Keratinocyte (primary cell): ENCODE measurements around the gene RABIF. TPM values are rescaled to one million over a fixed set of nuclear protein-coding genes. Genes with fewer than 3 reads are reported as not detected.
"Not testable (repeated sequence)": the region's sequence is repeated elsewhere in the genome, so short reads cannot be mapped to it uniquely, and the experiment has no call there.

ENCODE experiments used
- DNase-seq: peaks from one replicate; pipeline ENCODE4 v3.0.0-alpha.2; 2011; ENCODE audit warnings: low read depth, missing footprints, low spot score
- FAIRE-seq: peaks from 2 replicates; lab custom pipeline; 2011; peaks lifted over from hg19 to GRCh38; lab: Jason Lieb, UNC
- H2AFZ ChIP-seq: 2 replicates; pipeline ENCODE4 v1.6.0; 2012; ENCODE audit warnings: low read length, control low read depth, inconsistent platforms; ENCODE audit not compliant: control insufficient read depth
- H3K27ac ChIP-seq: 2 replicates; pipeline ENCODE4 v1.5.1; 2011; ENCODE audit warnings: low read length; ENCODE audit not compliant: control insufficient read depth, insufficient read depth
- H3K27me3 ChIP-seq: 3 replicates; pipeline ENCODE4 v1.6.0; 2011; ENCODE audit warnings: low read length; ENCODE audit not compliant: control insufficient read depth, insufficient read depth; ENCODE audit errors: extremely low read depth
- H3K36me3 ChIP-seq, 2 experiments: 2 replicates in 1 of 2; 3 replicates in 1 of 2; pipeline ENCODE4 v1.5.1; 2011; ENCODE audit warnings: low read length in 2 of 2, mild to moderate bottlenecking in 1 of 2; ENCODE audit not compliant: control insufficient read depth in 2 of 2, insufficient read depth in 2 of 2; ENCODE audit errors: extremely low read depth in 1 of 2
- H3K4me1 ChIP-seq: 3 replicates; pipeline ENCODE4 v1.5.1; 2011; ENCODE audit warnings: low read length; ENCODE audit not compliant: control insufficient read depth, insufficient read depth; ENCODE audit errors: extremely low read depth
- H3K4me2 ChIP-seq: 3 replicates; pipeline ENCODE4 v1.6.0; 2011; ENCODE audit warnings: low read depth, low read length; ENCODE audit not compliant: control insufficient read depth, insufficient read depth; ENCODE audit errors: extremely low read depth
- H3K4me3 ChIP-seq, 3 experiments: fragments of 200-600 bp in 1 of 3; sonication (generic) in 1 of 3; 2 replicates in 2 of 3; 3 replicates in 1 of 3; pipeline ENCODE4 v1.5.1; 2011 to 2016; ENCODE audit warnings: low read length in 3 of 3, mild to moderate bottlenecking in 3 of 3, control low read depth in 2 of 3, inconsistent platforms in 1 of 3, low read depth in 1 of 3, mixed read lengths in 1 of 3, mixed run types in 1 of 3, moderate library complexity in 1 of 3; ENCODE audit not compliant: control insufficient read depth in 2 of 3, insufficient read depth in 2 of 3; ENCODE audit errors: extremely low read depth in 1 of 3
- H3K79me2 ChIP-seq: 2 replicates; pipeline ENCODE4 v1.6.0; 2012; ENCODE audit warnings: low read length; ENCODE audit not compliant: control insufficient read depth, insufficient read depth
- H3K9ac ChIP-seq: 3 replicates; pipeline ENCODE4 v1.6.0; 2011; ENCODE audit warnings: low read length; ENCODE audit not compliant: control insufficient read depth, insufficient read depth; ENCODE audit errors: extremely low read depth
- H3K9me1 ChIP-seq: 3 replicates; pipeline ENCODE4 v1.6.0; 2011; ENCODE audit warnings: low read length; ENCODE audit not compliant: control insufficient read depth, insufficient read depth; ENCODE audit errors: extremely low read depth
- H3K9me3 ChIP-seq: 2 replicates; pipeline ENCODE4 v1.5.1; 2012; ENCODE audit warnings: low read depth, low read length; ENCODE audit not compliant: control insufficient read depth
- H4K20me1 ChIP-seq: 3 replicates; pipeline ENCODE4 v1.6.0; 2011; ENCODE audit warnings: low read length; ENCODE audit not compliant: control insufficient read depth, insufficient read depth; ENCODE audit errors: extremely low read depth
- EZH2 ChIP-seq: IDR thresholded peaks from one replicate; pipeline ENCODE4 v1.6.1; 2012; ENCODE audit warnings: inconsistent platforms, mild to moderate bottlenecking, low read length, moderate library complexity
- dilution Hi-C: fragments of 300-500 bp; cut with MboI; formaldehyde crosslinking; loops from one replicate; pipeline ENCODE4 v1.7.0; 2020; ENCODE audit warnings: low sequenced_read_pairs; ENCODE audit not compliant: extremely low pct_ligation_motif_present
- polyA plus RNA-seq, 5 experiments: library from polyadenylated mRNA; depleted of rRNA in 3 of 5; stranded (reverse) in 3 of 5; stranded (forward) in 1 of 5; unstranded in 1 of 5; fragments of >200 nt; gene quantifications; 1 replicate in 1 of 5; 2 replicates in 3 of 5; 3 replicates in 1 of 5; pipeline versions ENCODE4 v1.2.1 to v1.2.3, GENCODE V29; 2011 to 2012; ENCODE audit warnings: missing spikeins in 2 of 5, low read depth in 1 of 5, low replicate concordance in 1 of 5
- TF ChIP-seq, protein P1 (sequence below), 3 experiments: IDR thresholded peaks in 1 of 3; conservative IDR thresholded peaks in 1 of 3; optimal IDR thresholded peaks in 1 of 3; 2 replicates in 2 of 3; 3 replicates in 1 of 3; pipeline versions ENCODE3 to v1.5.1; 2011; ENCODE audit warnings: low read length in 3 of 3, mild to moderate bottlenecking in 3 of 3, moderate library complexity in 2 of 3, control low read depth in 1 of 3, inconsistent platforms in 1 of 3; ENCODE audit not compliant: insufficient read depth in 2 of 3; ENCODE audit errors: extremely low read depth in 1 of 3

Gene RABIF
- polyA plus RNA-seq, 1 donor (not counting 4 experiments of a cell fraction or from before 2014, with no cell fraction given): 17.4 TPM

DNA sequence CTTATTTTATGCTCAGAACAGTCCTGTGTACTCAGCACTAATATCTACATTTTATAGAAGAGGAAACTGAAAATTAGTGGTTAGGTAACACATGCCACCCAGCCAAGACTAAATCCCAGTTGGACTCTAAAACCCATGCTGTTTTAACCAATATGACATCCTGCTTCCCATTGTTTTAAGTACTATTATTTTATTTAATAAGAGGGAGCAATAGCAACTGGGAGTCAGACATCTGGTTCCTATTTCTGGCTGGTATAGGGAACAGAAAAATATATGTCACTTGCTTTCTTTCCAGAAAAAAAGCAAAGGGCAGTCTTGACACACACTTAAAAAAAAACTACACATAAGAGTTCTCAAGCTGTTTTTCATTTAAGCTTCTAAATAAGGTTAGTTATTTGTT is 26.2 kb upstream of the RABIF start:
- FAIRE-seq (no peak), DNase-seq (no peak)
- Histone ChIP-seq H3K27me3 (no peaks in the 10 kb centered on the region), H2AFZ (no peak overlapping the region), H3K9ac (no peak overlapping the region), H3K79me2 (no peaks in the 10 kb centered on the region), H3K36me3 (peaks cover 6 to 14% of the 10 kb centered on the region in 2 experiments), H3K4me3 (no peak overlapping the region), H3K9me3 (no peaks in the 10 kb centered on the region), H3K4me2 (no peak overlapping the region), H4K20me1 (no peaks in the 10 kb centered on the region), H3K4me1 (no peaks in the 10 kb centered on the region), H3K9me1 (no peaks in the 10 kb centered on the region), H3K27ac (no peak overlapping the region)
- no peak for TF ChIP-seq EZH2
- TF ChIP-seq, protein P1, sequence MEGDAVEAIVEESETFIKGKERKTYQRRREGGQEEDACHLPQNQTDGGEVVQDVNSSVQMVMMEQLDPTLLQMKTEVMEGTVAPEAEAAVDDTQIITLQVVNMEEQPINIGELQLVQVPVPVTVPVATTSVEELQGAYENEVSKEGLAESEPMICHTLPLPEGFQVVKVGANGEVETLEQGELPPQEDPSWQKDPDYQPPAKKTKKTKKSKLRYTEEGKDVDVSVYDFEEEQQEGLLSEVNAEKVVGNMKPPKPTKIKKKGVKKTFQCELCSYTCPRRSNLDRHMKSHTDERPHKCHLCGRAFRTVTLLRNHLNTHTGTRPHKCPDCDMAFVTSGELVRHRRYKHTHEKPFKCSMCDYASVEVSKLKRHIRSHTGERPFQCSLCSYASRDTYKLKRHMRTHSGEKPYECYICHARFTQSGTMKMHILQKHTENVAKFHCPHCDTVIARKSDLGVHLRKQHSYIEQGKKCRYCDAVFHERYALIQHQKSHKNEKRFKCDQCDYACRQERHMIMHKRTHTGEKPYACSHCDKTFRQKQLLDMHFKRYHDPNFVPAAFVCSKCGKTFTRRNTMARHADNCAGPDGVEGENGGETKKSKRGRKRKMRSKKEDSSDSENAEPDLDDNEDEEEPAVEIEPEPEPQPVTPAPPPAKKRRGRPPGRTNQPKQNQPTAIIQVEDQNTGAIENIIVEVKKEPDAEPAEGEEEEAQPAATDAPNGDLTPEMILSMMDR (optimal IDR thresholded peaks at IDR 0.05 in 1 of 3, IDR thresholded peaks at IDR 0.05 in 1 of 3, conservative IDR thresholded peaks at IDR 0.05 in 1 of 3; ENCODE audit: extremely low read depth in 1 of 3, insufficient read depth in 2 of 3, low read length in 3 of 3): no peak
- dilution Hi-C loops: no loop called here

DNA sequence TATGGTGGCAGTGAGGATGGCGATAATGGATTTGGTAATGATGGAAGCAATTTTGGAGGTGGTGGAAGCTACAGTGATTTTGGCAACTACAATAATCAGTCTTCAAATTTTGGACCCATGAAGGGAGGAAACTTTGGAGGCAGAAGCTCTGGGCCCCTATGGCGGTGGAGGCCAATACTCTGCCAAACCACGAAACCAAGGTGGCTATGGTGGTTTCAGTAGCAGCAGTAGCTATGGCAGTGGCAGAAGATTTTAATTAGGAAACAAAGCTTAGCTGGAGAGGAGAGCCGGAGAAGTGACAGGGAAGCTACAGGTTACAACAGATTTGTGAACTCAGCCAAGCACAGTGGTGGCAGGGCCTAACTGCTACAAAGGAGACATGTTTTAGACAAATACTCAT is 23.5 kb upstream of the RABIF start:
- H3K79me2 ChIP-seq, H3K9me3 ChIP-seq, H3K4me1 ChIP-seq, H3K4me3 ChIP-seq, FAIRE-seq, H3K4me2 ChIP-seq, dilution Hi-C loops, H4K20me1 ChIP-seq, DNase-seq, H3K36me3 ChIP-seq, H3K27me3 ChIP-seq, H2AFZ ChIP-seq, H3K9me1 ChIP-seq, H3K9ac ChIP-seq, H3K27ac ChIP-seq: not testable (repeated sequence)

DNA sequence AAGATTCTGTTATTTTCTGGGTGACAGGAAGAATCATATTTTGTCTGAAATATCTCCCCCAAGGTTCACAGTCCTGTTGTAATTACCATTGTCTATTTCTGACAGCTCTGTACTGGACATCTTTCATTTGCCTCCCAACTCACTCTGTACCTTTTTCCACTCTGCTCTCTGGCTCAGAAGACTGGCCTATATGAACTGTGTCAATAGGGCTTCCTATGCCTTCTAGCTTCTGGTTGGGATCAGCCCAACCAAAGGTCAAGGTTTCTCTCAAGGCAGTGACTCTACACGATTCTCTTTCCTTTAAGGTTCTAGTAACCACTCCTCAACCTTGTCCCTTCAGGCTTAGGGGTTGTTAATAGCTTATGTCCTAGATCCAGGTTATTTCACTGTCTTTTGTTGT is 20.5 kb upstream of the RABIF start:
- FAIRE-seq (no peak), DNase-seq (no peak)
- no peaks in the 10 kb centered on the region for H3K79me2 ChIP-seq
- H3K4me2 ChIP-seq: no peak overlapping the region
- no peak overlapping the region for H3K27ac ChIP-seq
- no peaks in the 10 kb centered on the region for H4K20me1 ChIP-seq
- H3K4me3 ChIP-seq: no peak overlapping the region
- H3K27me3 ChIP-seq: no peaks in the 10 kb centered on the region
- dilution Hi-C loops: no loop called here
- H3K9me1 ChIP-seq: no peaks in the 10 kb centered on the region
- peaks cover 8 to 10% of the 10 kb centered on the region in 2 experiments for H3K36me3 ChIP-seq
- H2AFZ ChIP-seq: no peak overlapping the region
- H3K9ac ChIP-seq: no peak overlapping the region
- no peaks in the 10 kb centered on the region for H3K9me3 ChIP-seq
- TF ChIP-seq, protein P1 (optimal IDR thresholded peaks at IDR 0.05 in 1 of 3, IDR thresholded peaks at IDR 0.05 in 1 of 3, conservative IDR thresholded peaks at IDR 0.05 in 1 of 3; ENCODE audit: extremely low read depth in 1 of 3, insufficient read depth in 2 of 3, low read length in 3 of 3): no peak
- no peak for TF ChIP-seq EZH2
- H3K4me1 ChIP-seq: no peaks in the 10 kb centered on the region
